Ovary (tissue), 3 donors: Measurements from ENCODE around the gene MSH3.

Experiments used
- CTCF ChIP-seq, 3 donors: fragments of 450-650 bp in 2 of 3; fragments of 200-600 bp in 1 of 3; IDR thresholded peaks; one replicate each; pipeline versions ENCODE4 v1.5.1 to v1.8.0; 2016 to 2022; ENCODE audit warnings: antibody characterized with exemption in 3 of 3, mild to moderate bottlenecking in 1 of 3
- POLR2A ChIP-seq: fragments of 450-650 bp; IDR thresholded peaks from one replicate; pipeline ENCODE4 v1.6.1; 2017; ENCODE audit warnings: antibody characterized with exemption, mild to moderate bottlenecking, moderate library complexity
- donor health status: DM: no; HTN: no; CAD: no.

GRCh38 chr5:80609692-80610091 lies 44.8 kb upstream of the MSH3 start:
- TF ChIP-seq CTCF (IDR thresholded peaks at IDR 0.05) (no peak), POLR2A (no peak)
